ENCODE data around the gene RTL1. TPM values are rescaled to one million over a fixed set of nuclear protein-coding genes. Genes with fewer than 3 reads are reported as not detected.

Gene RTL1
- total RNA-seq, 1 donor from 2014 or later, result 1.1 TPM

DNA sequence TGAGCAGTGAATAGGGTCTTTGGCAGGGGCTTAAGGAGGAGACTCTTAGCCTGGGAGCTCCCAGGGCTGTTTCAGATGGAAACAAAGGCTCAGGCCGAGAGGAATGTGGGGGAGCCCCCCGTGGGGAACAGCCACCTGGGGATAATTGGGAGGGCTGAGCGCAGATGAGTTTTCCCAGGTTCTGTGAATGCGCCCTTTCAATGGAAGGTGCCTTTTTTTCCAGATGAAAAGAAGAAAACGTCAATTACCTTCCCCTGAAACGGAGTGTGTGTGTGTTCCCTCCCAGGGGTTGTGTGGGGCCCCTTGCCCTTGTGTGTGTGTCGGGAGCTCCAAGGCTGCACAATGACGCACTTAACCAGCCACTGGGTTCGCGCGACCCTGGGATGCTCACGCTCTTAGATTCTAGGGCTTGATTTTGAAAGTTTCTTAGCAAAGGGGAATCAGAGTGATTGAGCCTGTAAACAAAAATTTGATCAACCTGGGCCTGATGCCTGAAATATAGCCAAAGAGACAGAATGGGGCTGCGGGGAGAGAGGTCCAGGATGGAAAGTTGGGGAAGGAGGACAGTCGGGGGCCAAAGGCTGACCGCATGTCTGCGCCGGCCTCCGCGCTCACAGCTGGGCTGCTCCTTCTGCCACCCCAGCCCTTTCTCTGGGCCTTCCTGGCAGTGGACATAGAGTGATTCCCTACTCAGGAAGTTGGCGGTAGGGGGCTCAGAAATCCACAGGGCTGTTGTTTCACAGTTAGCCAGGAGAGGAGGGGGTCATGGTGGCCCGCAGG lies 63.0 kb downstream of the RTL1 start:
- TF ChIP-seq, protein P1, sequence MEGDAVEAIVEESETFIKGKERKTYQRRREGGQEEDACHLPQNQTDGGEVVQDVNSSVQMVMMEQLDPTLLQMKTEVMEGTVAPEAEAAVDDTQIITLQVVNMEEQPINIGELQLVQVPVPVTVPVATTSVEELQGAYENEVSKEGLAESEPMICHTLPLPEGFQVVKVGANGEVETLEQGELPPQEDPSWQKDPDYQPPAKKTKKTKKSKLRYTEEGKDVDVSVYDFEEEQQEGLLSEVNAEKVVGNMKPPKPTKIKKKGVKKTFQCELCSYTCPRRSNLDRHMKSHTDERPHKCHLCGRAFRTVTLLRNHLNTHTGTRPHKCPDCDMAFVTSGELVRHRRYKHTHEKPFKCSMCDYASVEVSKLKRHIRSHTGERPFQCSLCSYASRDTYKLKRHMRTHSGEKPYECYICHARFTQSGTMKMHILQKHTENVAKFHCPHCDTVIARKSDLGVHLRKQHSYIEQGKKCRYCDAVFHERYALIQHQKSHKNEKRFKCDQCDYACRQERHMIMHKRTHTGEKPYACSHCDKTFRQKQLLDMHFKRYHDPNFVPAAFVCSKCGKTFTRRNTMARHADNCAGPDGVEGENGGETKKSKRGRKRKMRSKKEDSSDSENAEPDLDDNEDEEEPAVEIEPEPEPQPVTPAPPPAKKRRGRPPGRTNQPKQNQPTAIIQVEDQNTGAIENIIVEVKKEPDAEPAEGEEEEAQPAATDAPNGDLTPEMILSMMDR (IDR thresholded peaks at IDR 0.05; ENCODE audit: insufficient read depth, low read length, poor library complexity, severe bottlenecking), result no peak
- no peak for DNase-seq (ENCODE audit: low read depth)
- Histone ChIP-seq H3K27me3 (ENCODE audit: control insufficient read depth, insufficient read depth, low read length) (no peaks in the 10 kb centered on the region), H3K36me3 (ENCODE audit: control insufficient read depth, insufficient read depth, low read length) (no peaks in the 10 kb centered on the region), H3K4me3 (ENCODE audit: low read depth, low read length) (no peak overlapping the region)

DNA sequence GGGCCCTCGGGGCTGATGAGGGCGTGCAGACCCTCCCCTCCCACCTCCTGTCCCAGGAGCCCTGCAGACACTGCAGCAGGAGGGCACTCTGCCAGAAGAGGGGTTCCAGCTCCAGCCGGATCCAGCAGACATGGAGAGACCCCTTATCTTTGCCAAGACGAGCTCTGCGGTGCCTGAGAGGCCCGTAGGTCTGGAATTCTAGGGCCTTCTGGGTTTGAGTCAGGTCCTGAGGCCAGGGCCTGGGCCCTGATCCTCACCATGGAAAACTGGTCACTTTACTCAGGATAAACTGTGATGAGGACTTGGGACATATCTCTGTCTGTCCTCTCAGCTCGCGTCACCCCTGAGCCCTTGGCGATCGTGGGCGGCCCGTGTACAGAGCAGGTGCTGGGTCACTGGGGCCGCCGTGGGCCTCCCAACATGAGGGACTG lies 63.8 kb downstream of the RTL1 start:
- Histone ChIP-seq H3K4me3 (ENCODE audit: low read depth, low read length) (no peak overlapping the region), H3K36me3 (ENCODE audit: control insufficient read depth, insufficient read depth, low read length) (no peaks in the 10 kb centered on the region), H3K27me3 (ENCODE audit: control insufficient read depth, insufficient read depth, low read length) (no peaks in the 10 kb centered on the region)
- TF ChIP-seq, protein P1 (IDR thresholded peaks at IDR 0.05; ENCODE audit: insufficient read depth, low read length, poor library complexity, severe bottlenecking), result no peak
- DNase-seq (ENCODE audit: low read depth), result no peak

DNA sequence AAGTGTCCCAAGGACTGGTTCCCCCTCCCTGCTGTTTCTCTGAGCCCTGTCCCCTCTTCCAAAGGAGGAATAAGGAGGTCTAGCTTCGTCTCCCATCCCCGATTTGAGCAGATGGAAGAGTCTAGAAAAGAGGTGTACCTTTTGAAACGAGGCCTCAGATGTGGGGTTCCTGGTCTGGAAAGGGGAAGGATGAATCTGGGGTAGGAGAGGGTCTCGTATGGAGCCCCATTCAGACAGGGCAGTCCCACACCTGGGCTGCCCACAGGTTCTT lies 64.3 kb downstream of the RTL1 start:
- H3K4me3 ChIP-seq (ENCODE audit: low read depth, low read length), result no peak overlapping the region

DNA sequence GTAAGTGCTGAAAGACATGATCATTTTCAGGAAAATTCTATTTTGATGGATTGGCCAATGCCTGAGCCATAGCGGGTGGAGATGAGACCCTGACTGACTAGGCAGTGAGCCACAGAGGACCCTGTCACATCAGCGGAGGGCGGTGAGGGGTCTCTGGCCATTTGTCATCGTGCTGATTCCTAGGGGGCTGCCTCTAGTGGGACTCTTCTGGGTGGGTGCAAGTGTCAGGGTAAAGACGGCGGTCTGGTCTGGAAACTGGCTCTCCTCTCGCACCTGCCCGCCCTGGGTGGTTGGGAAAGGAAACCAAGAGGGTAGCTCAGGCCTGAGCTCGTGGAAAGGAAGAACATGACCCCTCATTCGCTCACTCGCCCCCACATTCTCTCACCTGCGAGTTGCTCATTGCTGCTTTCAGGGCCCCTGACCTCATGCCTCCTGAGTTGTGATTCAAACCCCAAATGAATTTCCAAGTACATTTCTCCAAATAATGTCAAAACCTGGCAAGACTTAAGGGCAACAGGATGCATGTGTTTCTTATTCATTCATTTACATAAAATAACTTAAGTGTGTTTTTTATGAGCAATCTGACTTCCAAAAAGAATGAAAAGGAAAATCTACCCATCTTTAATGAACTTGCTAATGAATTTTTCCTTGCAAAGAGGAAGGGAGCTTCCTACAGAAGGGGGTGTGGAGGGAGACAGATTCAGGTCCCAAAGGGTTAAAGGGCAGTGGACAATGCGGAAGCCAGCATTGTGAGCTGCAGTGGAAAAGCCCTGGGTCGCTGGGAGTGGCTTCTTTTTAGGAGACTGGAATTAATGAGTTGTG lies 64.8 kb downstream of the RTL1 start:
- TF ChIP-seq, protein P1 (IDR thresholded peaks at IDR 0.05; ENCODE audit: insufficient read depth, low read length, poor library complexity, severe bottlenecking), result no peak
- Histone ChIP-seq H3K27me3 (ENCODE audit: control insufficient read depth, insufficient read depth, low read length) (no peaks in the 10 kb centered on the region), H3K4me3 (ENCODE audit: low read depth, low read length) (no peak overlapping the region), H3K36me3 (ENCODE audit: control insufficient read depth, insufficient read depth, low read length) (no peaks in the 10 kb centered on the region)
- no peak for DNase-seq (ENCODE audit: low read depth)

More for the DNA sequence above, 64.3 kb downstream of the RTL1 start:
- no peak for DNase-seq (ENCODE audit: low read depth)
- Histone ChIP-seq H3K36me3 (ENCODE audit: control insufficient read depth, insufficient read depth, low read length) (no peaks in the 10 kb centered on the region), H3K27me3 (ENCODE audit: control insufficient read depth, insufficient read depth, low read length) (no peaks in the 10 kb centered on the region)
- TF ChIP-seq, protein P1 (IDR thresholded peaks at IDR 0.05; ENCODE audit: insufficient read depth, low read length, poor library complexity, severe bottlenecking), result no peak

DNA sequence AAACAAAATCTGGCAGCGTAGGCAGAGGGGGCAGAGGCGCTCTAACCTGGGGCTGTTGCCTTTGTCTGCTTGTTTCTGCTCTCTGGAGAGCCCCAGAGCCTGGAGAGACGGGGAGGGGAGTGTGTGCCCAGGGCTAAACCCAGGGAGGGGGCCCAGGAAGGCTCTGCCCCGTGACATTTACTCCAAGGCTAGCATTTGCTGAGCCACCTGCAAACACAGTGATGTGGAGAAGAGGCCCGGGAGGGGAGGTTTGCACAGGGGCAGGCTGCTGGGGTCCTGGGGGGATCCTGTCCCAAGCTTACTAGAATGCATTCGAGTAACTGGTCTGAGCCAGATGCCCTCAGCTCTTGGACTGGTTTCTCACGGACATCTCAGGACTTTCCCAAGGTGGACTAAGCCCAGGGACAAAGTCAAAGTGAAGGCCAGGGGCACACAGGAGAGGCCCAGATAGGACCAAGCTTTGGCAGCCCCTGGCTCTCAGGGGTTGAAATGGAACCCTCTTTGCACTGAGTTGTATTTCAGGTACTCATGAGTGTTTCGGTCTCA lies 65.6 kb downstream of the RTL1 start:
- no peaks in the 10 kb centered on the region for H3K27me3 ChIP-seq (ENCODE audit: control insufficient read depth, insufficient read depth, low read length)
- TF ChIP-seq, protein P1 (IDR thresholded peaks at IDR 0.05; ENCODE audit: insufficient read depth, low read length, poor library complexity, severe bottlenecking), result no peak
- no peak overlapping the region for H3K4me3 ChIP-seq (ENCODE audit: low read depth, low read length)
- DNase-seq (ENCODE audit: low read depth), result no peak
- H3K36me3 ChIP-seq (ENCODE audit: control insufficient read depth, insufficient read depth, low read length), result no peaks in the 10 kb centered on the region
